GM18907 (cell line): ENCODE measurements around the gene ARHGAP1.
"Not testable (repeated sequence)": the region's sequence is repeated elsewhere in the genome, so short reads cannot be mapped to it uniquely, and the experiment has no call there.

Source experiments
- ATAC-seq: cut with Tn5 transposase; IDR thresholded peaks from one replicate; pipeline ENCODE4 v1.9.1; 2021; ENCODE audit warnings: mild to moderate bottlenecking, moderate library complexity; ENCODE audit not compliant: unreplicated experiment

ARHGAP1 gene

GRCh38 chr11:46724088-46724487 lies 23.7 kb upstream of the ARHGAP1 start:
- ATAC-seq = no peak

- ATAC-seq = no peak
Measured at GRCh38 chr11:46723359-46723680, 22.9 kb upstream of the ARHGAP1 start.

- ATAC-seq = no peak
Measured at GRCh38 chr11:46722566-46723358, 22.3 kb upstream of the ARHGAP1 start.

GRCh38 chr11:46721286-46721685 lies 20.9 kb upstream of the ARHGAP1 start:
- ATAC-seq = no peak

- ATAC-seq = no peak
Measured at GRCh38 chr11:46719543-46720218, 19.3 kb upstream of the ARHGAP1 start.

- no peak for ATAC-seq
Measured at GRCh38 chr11:46719048-46719542, 18.7 kb upstream of the ARHGAP1 start, which contains the start of gene F2. TSS of gene F2 (plus strand) at chr11:46719213. CDS start at chr11:46719236, 23 bp downstream.

GRCh38 chr11:46718155-46719019 lies 18.0 kb upstream of the ARHGAP1 start:
- no peak for ATAC-seq

GRCh38 chr11:46717825-46718154 lies 17.4 kb upstream of the ARHGAP1 start:
- not testable (repeated sequence) for ATAC-seq

GRCh38 chr11:46712874-46713576 lies 12.6 kb upstream of the ARHGAP1 start:
- ATAC-seq = no peak

- ATAC-seq = no peak
Measured at GRCh38 chr11:46711303-46711702, 10.9 kb upstream of the ARHGAP1 start.

GRCh38 chr11:46710821-46711269 lies 10.4 kb upstream of the ARHGAP1 start:
- ATAC-seq = no peak

- ATAC-seq = not testable (repeated sequence)
Measured at GRCh38 chr11:46709351-46709750, 8.9 kb upstream of the ARHGAP1 start.

- no peak for ATAC-seq
Measured at GRCh38 chr11:46706886-46707285, 6.5 kb upstream of the ARHGAP1 start.

GRCh38 chr11:46705070-46705688 lies 4.8 kb upstream of the ARHGAP1 start:
- ATAC-seq = no peak

GRCh38 chr11:46701078-46701654 lies 747 bp upstream of the ARHGAP1 start:
- peak; percentile 6 for ATAC-seq

GRCh38 chr11:46698597-46698996 lies 1.8 kb downstream of the ARHGAP1 start:
- no peak for ATAC-seq

GRCh38 chr11:46697723-46698122 lies 2.7 kb downstream of the ARHGAP1 start:
- no peak for ATAC-seq

GRCh38 chr11:46697303-46697702 lies 3.1 kb downstream of the ARHGAP1 start:
- ATAC-seq = no peak

- ATAC-seq = no peak
Measured at GRCh38 chr11:46696212-46696558, 4.2 kb downstream of the ARHGAP1 start.
